ENCODE measurements around the gene RAD51B. TPM values are rescaled to one million over a fixed set of nuclear protein-coding genes. Genes with fewer than 3 reads are reported as not detected.
A peak's percentile ranks its signal among the peaks of the same experiment; 100 is the strongest.

The RAD51B gene
- total and polyA plus RNA-seq, 4 donors: 2.5 to 95.0 (median 9.6) TPM

DNA sequence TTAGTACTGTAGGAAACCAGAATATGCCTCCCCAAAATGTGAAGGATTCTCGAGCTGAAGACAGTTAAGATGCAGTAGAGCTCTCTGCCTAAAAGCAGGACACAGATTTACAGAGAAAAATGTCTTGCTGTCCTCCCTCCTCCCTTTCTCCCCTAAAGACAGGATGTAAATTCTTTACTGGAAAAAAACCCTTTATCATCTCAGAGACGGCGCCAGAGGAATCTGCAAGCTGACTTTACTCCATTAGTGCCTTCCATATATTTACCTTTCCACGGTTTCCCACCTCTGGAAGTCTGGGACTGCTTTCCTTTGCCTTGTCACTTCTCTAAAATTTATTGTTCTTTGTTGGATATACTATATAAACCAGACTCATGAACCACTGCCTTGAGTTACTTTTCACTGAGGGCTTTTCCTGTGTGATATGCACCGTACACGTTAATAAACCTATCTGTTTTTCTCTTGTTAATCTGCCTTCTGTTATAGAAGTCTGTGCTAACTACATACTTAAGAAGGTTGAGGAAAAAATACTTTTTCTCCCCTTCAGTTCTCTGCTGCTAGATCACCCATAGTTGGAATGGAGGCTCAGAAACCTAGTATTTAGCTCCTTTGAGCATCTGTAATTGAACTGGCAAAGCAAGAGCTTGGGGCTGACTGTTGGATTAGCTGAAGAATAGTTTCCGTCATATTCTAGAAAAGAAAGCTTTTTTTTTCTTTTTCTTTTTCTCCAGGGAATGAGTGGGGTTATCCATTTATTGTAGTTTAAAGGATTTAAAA lies 99.9 kb downstream of the RAD51B start:
- Histone ChIP-seq H3K9ac (ENCODE audit: insufficient read depth in 1 of 2, low read length in 2 of 2) (no peak overlapping the region), H3K4me1 (ENCODE audit: control insufficient read depth in 5 of 5, insufficient read depth in 5 of 5, low read length in 5 of 5) (peaks cover 0 to 24% (median 7%) of the 10 kb centered on the region in 5 donors), H3K27me3 (ENCODE audit: control insufficient read depth in 3 of 3, insufficient read depth in 3 of 3, low read length in 2 of 3) (no peaks in the 10 kb centered on the region), H3K4me3 (no peak overlapping the region), H3K9me3 (ENCODE audit: control insufficient read depth in 4 of 4, insufficient read depth in 3 of 4, low read length in 3 of 4) (no peaks in the 10 kb centered on the region), H3K36me3 (ENCODE audit: control insufficient read depth in 4 of 4, insufficient read depth in 4 of 4, low read length in 4 of 4) (no peaks in the 10 kb centered on the region), H3K27ac (ENCODE audit: low read depth in 1 of 2, low read length in 1 of 2) (no peak overlapping the region)
- TF ChIP-seq, protein P1, sequence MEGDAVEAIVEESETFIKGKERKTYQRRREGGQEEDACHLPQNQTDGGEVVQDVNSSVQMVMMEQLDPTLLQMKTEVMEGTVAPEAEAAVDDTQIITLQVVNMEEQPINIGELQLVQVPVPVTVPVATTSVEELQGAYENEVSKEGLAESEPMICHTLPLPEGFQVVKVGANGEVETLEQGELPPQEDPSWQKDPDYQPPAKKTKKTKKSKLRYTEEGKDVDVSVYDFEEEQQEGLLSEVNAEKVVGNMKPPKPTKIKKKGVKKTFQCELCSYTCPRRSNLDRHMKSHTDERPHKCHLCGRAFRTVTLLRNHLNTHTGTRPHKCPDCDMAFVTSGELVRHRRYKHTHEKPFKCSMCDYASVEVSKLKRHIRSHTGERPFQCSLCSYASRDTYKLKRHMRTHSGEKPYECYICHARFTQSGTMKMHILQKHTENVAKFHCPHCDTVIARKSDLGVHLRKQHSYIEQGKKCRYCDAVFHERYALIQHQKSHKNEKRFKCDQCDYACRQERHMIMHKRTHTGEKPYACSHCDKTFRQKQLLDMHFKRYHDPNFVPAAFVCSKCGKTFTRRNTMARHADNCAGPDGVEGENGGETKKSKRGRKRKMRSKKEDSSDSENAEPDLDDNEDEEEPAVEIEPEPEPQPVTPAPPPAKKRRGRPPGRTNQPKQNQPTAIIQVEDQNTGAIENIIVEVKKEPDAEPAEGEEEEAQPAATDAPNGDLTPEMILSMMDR (IDR thresholded peaks at IDR 0.05; ENCODE audit: control extremely low read depth, extremely low read depth): no peak
- peak in 2 of 3 donors; percentile 53 to 65 for DNase-seq
- no peak for ATAC-seq (ENCODE audit: insufficient read depth, low FRiP score)
- 56 to 76% methylated on average over 7 of the region's 7 CpGs for WGBS, 2 donors

DNA sequence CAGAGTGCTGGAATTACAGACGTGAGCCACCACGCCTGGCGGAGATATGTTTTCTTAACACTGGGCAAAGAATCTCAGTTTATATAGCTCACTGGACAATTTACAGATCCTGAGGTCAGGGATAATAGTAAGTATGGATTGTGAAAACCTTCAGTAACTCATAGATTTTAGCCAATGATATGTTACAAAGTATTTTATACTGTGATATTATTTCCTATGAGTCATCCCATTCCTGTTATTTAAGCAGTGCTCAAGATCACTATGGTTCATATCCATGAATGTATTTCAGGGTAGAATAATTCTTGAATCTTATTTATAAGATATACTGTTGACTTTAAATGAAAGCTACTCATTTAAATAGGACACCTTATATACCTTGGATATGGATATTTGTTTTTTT lies 107.2 kb downstream of the RAD51B start:
- H3K4me1 ChIP-seq (ENCODE audit: control insufficient read depth in 5 of 5, insufficient read depth in 5 of 5, low read length in 5 of 5): no peaks in the 10 kb centered on the region
- ATAC-seq (ENCODE audit: insufficient read depth, low FRiP score) (no peak), DNase-seq (no peak)
- TF ChIP-seq, protein P1 (IDR thresholded peaks at IDR 0.05; ENCODE audit: control extremely low read depth, extremely low read depth): no peak
- H3K27ac ChIP-seq (ENCODE audit: low read depth in 1 of 2, low read length in 1 of 2): no peak overlapping the region
- 95 to 96% methylated on average over 3 of the region's 3 CpGs for WGBS, 2 donors
- no peak overlapping the region for H3K9ac ChIP-seq (ENCODE audit: insufficient read depth in 1 of 2, low read length in 2 of 2)
- no peaks in the 10 kb centered on the region for H3K36me3 ChIP-seq (ENCODE audit: control insufficient read depth in 4 of 4, insufficient read depth in 4 of 4, low read length in 4 of 4)
- H3K4me3 ChIP-seq: no peak overlapping the region
- H3K9me3 ChIP-seq (ENCODE audit: control insufficient read depth in 4 of 4, insufficient read depth in 3 of 4, low read length in 3 of 4): peaks cover 4 to 9% (median 6%) of the 10 kb centered on the region in 4 donors
- H3K27me3 ChIP-seq (ENCODE audit: control insufficient read depth in 3 of 3, insufficient read depth in 3 of 3, low read length in 2 of 3): no peaks in the 10 kb centered on the region

DNA sequence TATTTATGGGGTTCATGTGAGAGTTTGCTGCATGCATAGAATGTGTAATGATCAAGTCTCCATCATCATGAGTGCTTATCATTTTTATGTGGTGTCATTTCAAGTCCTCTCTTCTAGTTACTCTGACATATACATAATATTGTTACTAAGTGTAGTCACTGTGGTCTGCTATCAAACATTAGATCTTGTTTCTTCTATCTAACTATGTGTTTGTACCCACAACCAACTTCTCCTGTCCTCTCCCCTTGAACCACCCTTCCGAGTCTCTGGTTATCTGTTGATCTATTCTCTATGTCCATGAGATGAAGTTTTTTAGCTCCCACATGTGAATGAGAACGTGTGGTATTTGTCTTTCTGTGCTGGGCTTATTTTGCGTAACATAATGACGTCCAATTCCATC lies 107.7 kb downstream of the RAD51B start:
- H3K27ac ChIP-seq (ENCODE audit: low read depth in 1 of 2, low read length in 1 of 2): no peak overlapping the region
- WGBS, 2 donors: 93 to 96% methylated on average over 4 of the region's 4 CpGs

More for the DNA sequence above, 107.7 kb downstream of the RAD51B start:
- ATAC-seq (ENCODE audit: insufficient read depth, low FRiP score) (no peak), DNase-seq (no peak)
- H3K27me3 ChIP-seq (ENCODE audit: control insufficient read depth in 3 of 3, insufficient read depth in 3 of 3, low read length in 2 of 3): no peaks in the 10 kb centered on the region
- H3K9ac ChIP-seq (ENCODE audit: insufficient read depth in 1 of 2, low read length in 2 of 2): no peak overlapping the region
- no peak overlapping the region for H3K4me3 ChIP-seq
- no peaks in the 10 kb centered on the region for H3K4me1 ChIP-seq (ENCODE audit: control insufficient read depth in 5 of 5, insufficient read depth in 5 of 5, low read length in 5 of 5)
- peaks cover 4 to 9% (median 6%) of the 10 kb centered on the region in 4 donors for H3K9me3 ChIP-seq (ENCODE audit: control insufficient read depth in 4 of 4, insufficient read depth in 3 of 4, low read length in 3 of 4)
- TF ChIP-seq, protein P1 (IDR thresholded peaks at IDR 0.05; ENCODE audit: control extremely low read depth, extremely low read depth): no peak
- H3K36me3 ChIP-seq (ENCODE audit: control insufficient read depth in 4 of 4, insufficient read depth in 4 of 4, low read length in 4 of 4): no peaks in the 10 kb centered on the region
